Stimulated activated naive CD4-positive, alpha-beta T cell treated with Interleukin-2 at 50 U/mL for 16 hours (primary cell): ENCODE data around the gene ASRGL1.
"Not testable (repeated sequence)": the region's sequence is repeated elsewhere in the genome, so short reads cannot be mapped to it uniquely, and the experiment has no call there.

Experiments
- DNase-seq: peaks from one replicate; lab custom pipeline; 2025; lab: John Stamatoyannopoulos, UW

Gene ASRGL1

DNA sequence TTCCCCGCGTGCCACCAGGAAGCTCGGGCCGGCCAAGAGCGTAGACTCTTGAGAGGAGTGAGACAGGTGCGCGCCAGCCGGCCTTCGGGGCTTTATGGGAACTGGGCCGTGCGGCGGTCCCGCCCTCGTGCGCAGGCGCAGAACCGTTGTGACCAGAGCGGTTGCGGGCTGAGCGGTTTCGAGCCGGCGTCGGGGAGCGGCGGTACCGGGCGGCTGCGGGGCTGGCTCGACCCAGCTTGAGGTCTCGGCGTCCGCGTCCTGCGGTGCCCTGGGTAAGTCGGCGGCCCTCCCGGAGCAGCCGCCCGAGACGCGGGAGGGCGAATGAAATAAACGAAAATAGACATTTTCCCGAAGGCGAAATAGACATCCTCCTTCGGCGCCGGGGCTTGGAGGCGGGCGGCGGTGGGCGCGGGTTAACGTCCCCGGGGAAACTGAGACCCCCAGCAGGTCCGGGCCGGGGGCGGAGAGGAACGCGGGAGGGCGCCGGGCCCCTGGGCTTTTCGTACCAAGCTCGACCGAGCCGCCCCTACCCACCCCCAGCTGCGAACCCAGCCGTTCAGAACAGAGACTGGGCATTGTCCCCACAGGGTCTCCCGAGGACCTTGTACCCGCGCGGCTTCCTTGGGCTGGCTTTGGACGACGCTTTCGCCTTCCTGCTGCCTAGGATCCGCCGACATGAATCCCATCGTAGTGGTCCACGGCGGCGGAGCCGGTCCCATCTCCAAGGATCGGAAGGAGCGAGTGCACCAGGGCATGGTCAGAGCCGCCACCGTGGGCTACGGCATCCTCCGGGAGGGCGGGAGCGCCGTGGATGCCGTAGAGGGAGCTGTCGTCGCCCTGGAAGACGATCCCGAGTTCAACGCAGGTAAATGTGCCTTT lies at the start of gene ASRGL1:
ASRGL1 (plus strand) TSS at position 146 of the 879 bp plus-strand sequence; CDS start at position 676, 530 bp downstream.
- peak; percentile 69 for DNase-seq

GRCh38 chr11:62295504-62295903 lies 41.7 kb upstream of the ASRGL1 start:
- DNase-seq, result no peak

DNA sequence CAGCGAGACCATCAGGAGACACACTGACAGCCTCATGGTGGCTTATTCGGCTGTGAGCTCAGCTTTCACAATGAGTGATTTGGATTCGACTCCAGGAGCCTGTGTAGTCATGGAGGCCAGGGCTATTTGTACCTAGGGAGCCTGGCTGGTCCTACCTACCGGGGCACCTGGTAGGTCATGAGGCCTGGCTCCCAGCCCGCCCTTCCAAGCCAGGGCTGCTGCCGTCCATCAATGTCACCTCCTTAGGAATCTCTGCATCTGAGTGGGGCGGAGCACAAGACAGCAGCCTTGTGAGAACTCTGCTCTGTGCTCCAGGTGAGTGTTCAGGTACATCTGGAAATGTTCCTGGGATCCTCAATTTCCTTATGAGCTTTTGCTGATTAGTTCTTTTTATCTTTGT lies 38.3 kb upstream of the ASRGL1 start, which contains the start of gene SCGB1D4:
SCGB1D4 (minus strand) TSS at position 101 of the 400 bp plus-strand sequence; CDS start at position 36, 65 bp downstream.
- no peak for DNase-seq

- DNase-seq, result no peak
Observed at GRCh38 chr11:62306227-62306626, 31.0 kb upstream of the ASRGL1 start.

- no peak for DNase-seq
Observed at GRCh38 chr11:62307950-62308349, 29.3 kb upstream of the ASRGL1 start.

- no peak for DNase-seq
Observed at GRCh38 chr11:62309991-62310390, 27.3 kb upstream of the ASRGL1 start.

- DNase-seq, result no peak
Observed at GRCh38 chr11:62315431-62315830, 21.8 kb upstream of the ASRGL1 start.

DNA sequence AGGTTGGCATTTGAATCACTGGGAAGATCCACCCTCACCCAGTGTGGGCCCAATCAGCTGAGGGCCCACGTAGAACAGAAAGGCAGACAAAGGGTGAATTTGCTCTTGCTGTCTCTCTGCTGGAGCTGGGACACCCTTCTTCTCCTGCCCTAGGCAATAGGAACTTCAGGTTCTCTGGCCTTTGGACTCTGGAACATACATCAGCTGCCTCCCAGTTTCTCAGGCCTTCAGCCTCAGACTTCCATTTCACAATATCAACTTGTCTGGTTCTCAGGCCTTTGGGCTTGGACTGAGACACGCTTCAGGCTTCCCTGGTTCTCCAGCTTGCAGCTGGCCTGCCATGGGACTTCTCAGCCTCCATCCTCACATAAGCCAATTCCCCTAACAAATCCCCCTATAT lies 14.7 kb upstream of the ASRGL1 start:
- no peak for DNase-seq

GRCh38 chr11:62324731-62325556 lies 12.3 kb upstream of the ASRGL1 start:
- peak; percentile 3 for DNase-seq

GRCh38 chr11:62325781-62326180 lies 11.5 kb upstream of the ASRGL1 start:
- not testable (repeated sequence) for DNase-seq

DNA sequence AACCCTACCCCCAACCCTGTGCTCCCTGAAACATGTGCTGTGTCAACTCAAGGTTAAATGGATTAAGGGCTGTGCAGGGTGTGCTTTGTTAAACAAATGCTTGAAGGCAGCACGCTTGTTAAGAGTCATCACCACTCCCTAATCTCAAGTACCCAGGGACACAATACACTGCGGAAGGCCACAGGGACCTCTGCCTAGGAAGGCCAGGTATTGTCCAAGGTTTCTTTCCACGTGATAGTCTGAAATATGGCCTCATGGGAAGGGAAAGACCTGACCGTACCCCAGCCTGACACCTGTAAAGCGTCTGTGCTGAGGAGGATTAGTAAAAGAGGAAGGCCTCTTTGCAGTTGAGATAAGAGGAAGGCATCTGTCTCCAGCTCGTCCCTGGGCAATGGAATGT lies 10.5 kb upstream of the ASRGL1 start:
- DNase-seq, result not testable (repeated sequence)

GRCh38 chr11:62327541-62327940 lies 9.7 kb upstream of the ASRGL1 start:
- DNase-seq, result not testable (repeated sequence)

DNA sequence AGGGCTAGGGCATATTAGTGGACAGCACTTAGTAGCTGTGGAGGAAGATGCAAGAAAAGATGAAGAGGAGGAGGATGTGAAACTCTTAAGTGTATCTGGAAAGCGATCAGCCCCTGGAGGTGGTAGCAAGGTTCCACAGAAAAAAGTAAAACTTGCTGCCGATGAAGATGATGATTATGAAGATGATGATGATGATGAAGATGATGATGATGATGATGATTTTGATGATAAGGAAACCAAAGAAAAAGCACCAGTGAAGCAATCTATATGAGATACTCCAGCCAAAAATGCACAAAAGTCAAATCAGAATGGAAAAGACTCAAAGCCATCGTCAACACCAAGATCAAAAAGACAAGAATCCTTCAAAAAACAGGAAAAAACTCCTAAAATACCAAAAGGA lies 6.0 kb upstream of the ASRGL1 start:
- not testable (repeated sequence) for DNase-seq

DNA sequence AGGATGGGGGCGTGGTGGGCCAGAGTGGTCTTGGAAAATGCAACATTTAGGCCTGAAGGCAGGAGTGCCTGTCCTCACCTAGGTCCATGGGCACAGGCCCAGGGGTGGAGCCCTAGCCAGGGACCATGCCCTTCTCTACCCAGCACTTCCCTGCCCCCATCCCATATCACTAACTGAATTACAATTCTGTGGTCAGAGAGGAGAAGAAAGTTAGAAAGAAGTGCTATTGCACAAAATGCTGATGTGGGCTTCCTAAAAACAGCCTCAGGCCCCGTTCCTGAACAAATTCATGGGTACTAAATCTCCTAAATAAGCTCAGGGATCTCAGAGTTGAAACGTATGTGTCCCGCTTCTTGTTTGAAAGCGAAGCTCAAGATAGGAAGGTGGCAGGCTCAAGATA lies 3.5 kb upstream of the ASRGL1 start:
- DNase-seq, result no peak

DNA sequence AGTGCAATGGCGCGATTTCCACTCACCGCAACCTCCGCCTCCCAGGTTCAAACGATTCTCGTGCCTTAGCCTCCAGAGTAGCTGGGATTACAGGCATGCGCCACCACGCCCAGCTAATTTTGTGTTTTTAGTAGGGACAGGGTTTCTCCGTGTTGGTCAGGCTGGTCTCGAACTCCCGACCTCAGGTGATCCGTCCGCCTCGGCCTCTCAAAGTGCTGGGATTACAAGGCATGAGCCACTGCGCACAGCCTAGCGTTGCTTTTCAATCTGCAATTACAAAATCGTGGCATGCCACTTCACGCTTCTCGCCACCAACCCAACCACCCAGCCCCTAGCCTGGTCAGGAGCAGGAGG lies 322 bp upstream of the ASRGL1 start:
- not testable (repeated sequence) for DNase-seq

- no peak for DNase-seq
Observed at GRCh38 chr11:62338218-62338617, 970 bp downstream of the ASRGL1 start.

DNA sequence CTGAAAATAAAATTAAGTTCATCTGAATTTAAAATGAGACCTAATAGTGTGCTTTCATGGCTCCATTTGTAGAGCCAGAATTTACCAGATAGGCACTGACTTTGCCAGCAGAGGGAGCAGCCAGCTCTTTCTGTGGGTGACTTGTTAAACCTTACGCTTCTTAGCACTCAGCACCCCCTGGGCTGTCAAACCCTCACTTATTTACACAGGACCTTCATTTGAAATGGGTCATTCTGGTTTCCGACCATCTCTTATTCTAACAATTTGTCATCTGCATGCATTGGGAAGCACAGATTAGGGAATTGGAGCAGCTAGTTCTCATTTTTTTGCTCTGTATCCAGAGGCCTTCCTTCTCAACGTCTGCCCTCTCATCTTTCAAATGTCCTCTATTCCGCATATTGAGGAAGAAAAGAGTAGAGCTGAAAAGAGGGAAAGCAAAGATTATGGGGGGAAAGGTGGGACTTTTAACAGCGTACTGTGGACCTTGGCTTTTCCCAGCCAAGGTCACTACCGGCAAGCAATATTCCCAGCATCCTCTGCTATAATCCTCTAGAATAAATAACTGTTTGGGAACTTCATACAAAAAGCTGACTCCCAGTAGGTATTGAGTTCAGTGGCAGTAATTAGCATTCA lies 3.1 kb downstream of the ASRGL1 start:
- DNase-seq, result peak; percentile 40

- no peak for DNase-seq
Observed at GRCh38 chr11:62341588-62341987, 4.3 kb downstream of the ASRGL1 start.

GRCh38 chr11:62343646-62344190 lies 6.5 kb downstream of the ASRGL1 start:
- DNase-seq, result not testable (repeated sequence)

DNA sequence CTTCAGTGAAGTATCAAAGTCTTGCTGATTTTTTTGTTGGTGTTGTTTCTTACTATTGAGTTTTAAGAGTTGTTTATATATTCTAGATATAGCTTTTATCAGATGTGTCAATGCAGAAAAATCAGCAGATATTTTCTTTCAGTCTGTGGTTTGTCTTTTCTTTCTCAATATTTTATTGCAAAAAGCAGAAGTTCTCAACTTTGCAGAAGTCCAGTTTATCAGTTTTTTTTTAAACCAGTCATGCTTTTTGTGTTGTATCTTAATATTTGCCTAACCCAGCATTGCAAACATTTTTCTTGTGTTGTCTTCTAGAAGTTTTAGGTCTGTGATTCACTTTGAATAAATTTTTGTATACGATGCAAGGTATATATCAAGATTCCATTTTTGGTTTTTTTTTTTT lies 7.0 kb downstream of the ASRGL1 start:
- DNase-seq, result no peak

GRCh38 chr11:62345861-62346260 lies 8.6 kb downstream of the ASRGL1 start:
- DNase-seq, result no peak
